ENCODE results near the gene S100A2.
"Not testable (repeated sequence)": the region's sequence is repeated elsewhere in the genome, so short reads cannot be mapped to it uniquely, and the experiment has no call there.

S100A2 gene

DNA sequence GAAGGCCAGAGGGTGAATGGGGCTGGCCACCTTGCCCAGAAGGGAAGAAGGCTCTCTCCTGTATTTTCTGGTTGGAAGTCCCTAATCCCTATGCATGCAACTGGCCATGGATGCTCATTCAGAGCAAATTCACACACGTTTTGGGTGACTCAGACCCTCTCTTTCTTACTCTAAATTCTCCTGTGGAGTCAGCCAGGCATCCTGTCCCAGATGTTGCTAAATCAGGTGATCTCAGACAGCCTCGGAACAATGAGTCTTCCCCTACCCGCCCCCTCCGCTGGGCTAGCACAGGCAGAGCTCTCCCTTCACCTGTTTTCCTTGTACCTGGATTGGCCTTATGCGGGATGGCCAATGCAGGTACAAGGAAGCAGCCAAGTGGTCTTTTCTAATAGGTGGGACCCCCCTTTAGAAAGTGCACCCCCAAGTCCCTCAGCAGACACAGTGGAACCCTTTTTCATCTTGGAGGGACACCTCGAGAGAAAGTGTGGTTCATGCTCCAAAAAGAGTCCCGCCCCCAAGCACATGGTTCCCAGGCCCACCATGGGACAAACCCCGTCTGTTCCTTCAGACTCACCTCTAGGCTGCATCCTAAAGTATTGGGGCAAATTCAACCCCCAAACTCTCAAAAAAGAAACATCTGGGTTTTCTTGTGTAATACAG is 38.5 kb downstream of the S100A2 start:
- no peak for DNase-seq

DNA sequence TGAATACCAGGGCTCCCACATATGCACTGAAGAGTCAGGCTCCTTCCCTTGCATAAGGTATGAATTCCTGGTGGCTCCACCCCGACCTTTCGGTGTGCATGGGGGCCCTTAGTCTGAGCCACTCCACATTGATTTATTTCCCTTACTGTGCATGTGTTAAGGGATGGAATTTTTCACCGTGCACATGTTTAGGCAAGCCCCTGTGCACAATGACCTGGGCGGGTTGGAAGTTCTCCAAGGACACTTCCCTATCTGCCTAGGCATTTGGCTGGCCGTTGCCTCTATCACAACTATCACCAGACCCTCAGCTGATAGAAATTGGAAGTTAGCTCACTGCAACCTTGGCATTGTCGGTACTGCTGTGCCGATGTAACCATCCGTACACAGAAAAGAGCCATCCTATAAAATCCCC is 39.5 kb downstream of the S100A2 start:
- no peak for DNase-seq

GRCh38 chr1:153525088-153525728 is 40.4 kb downstream of the S100A2 start:
- DNase-seq: no peak

DNA sequence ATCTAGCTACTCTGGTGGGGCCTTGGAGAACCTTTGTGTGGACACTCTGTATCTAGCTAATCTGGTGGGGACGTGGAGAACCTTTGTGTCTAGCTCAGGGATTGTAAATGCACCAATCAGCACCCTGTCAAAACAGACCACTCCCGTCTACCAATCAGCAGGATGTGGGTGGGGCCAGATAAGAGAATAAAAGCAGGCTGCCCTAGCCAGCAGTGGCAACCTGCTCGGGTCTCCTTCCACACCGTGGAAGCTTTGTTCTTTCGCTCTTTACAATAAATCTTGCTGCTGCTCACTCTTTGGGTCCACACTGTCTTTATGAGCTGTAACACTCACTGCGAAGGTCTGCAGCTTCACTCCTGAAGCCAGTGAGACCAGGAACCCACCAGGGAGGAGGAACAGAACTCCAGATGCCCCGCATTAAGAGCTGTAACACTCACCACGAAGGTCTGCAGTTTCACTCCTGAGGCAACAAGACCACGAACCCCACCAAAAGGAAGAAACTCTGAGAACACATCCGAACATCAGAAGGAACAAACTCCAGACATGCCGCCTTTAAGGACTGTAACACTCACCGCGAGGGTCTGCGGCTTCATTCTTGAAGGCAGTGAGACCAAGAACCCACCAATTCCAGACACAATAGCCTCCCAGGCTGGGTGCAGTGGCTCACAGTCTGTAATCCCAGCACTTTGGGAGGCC is 43.1 kb downstream of the S100A2 start:
- not testable (repeated sequence) for DNase-seq

DNA sequence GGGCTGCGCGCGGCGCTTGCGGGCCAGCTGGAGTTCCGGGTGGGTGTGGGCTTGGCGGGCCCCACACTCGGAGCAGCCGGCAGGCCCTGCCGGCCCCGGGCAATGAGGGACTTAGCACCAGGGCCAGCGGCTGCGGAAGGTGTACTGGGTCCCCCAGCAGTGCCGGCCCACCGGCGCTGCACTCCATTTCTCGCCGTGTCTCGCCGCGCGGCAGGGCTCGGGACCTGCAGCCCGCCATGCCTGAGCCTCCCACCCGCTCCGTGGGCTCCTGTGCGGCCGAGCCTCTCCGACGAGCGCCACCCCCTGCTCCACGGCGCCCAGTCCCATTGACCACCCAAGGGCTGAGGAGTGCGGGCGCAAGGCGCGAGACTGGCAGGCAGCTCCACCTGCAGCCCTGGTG is 43.8 kb downstream of the S100A2 start:
- DNase-seq: not testable (repeated sequence)

- DNase-seq: no peak
Measured at GRCh38 chr1:153520818-153521476, 44.7 kb downstream of the S100A2 start.

DNA sequence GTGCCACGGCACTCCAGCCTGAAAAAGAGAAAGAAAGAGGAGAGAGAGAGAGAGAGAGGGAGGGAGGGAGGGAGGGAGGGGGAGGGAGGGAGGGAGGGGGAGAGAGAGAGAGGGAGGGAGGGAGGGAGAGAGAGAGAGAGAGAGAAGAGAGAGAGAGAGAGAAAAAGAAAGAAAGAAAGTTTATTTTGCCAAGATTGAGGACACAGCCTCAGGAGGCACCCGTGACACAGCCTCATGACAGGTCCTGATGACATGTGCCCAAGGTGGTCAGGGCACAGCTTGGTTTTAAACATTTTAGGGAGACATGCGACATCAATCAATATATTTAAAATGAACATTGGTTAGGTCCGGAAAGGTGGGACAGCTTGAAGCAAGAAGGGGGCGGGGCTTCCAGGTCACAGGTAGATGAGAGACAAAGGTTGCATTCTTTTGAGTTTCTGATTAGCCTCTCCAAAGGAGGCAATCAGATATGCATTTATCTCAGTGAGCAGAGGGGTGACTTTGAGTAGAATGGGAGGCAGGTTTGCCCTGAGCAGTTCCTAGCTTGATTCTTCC is 45.4 kb downstream of the S100A2 start:
- not testable (repeated sequence) for DNase-seq

DNA sequence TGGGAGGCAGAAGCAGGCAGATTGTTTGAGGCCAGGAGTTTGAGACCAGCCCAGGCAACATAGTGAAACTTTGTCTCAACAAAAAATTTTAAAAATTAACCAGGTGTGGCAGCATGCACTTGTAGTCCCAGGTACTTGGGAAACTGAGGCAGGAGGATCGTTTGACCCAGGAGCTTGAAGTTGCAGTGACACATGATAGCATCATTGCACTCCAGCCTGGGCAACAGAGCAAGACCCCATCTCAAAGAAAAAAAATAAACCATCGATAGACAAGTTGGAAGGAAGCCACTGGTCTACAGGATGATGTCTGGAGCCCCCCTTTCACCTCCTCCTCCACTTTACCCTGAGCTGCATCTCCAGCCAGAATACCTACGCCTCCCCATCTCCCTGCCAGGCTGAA is 46.4 kb downstream of the S100A2 start:
- DNase-seq: no peak

DNA sequence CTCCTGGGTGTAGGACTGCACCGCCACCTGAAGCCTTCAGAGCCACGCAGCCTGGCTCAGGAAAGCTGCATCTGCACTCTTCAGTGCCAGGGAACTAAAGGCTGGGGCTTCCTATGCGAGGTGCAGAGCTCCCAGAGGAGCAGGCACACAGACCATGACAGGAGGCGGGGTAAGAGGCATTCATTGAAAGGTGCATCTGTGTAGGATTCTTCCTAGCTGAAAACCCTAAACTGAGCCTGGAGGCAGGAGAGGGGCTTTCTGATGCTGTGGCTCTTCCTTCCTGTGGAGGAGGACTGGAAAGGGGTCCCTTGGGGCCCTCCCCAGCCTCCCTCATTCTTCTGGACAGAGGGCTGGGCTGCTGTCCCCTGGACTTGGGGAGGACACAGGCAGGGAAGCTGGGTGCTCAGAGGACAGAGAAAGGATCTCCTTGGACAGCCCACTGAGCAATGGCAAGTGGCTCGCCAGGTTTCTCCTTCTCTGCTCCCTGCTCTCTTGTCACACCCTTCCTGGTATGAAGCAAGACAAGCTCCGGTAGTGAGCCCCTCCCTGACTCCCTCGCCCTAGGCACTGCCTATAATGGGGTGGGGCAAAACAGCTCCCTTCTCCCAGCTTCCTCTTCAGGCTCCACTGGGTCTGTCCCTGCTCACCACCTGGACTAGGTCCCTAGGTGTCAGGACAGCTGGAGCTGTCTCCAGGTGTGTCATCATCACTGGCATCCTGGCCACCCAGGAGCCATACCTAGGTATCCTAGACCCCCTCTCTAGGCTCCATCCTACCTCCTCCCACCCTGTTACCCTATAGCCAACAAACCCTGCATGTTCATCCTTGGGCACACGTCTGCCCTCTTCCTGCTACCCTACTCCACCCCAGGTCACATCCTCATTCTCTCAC is 49.9 kb downstream of the S100A2 start:
- DNase-seq: no peak

GRCh38 chr1:153513666-153514065 is 52.0 kb downstream of the S100A2 start:
- no peak for DNase-seq

DNA sequence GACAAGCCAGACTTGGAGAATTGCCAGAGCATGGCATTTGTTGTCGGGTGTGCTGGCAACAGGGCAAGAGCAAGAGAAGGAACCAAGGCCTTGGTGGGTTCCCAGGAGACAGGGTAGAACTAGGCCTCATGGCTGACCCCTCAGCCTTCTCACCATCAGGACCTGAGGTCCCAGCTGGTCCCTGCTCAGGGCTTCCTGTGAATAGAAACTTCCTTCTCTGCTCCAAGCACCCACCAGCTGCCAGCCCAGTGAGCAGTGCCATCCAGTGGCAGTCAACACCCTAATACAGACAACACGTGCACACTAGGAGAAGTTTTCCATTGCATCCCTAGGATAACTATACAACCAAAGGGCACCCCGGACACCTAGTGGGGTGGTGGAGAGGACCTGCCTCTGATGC is 52.6 kb downstream of the S100A2 start:
- DNase-seq: no peak
